ENCODE measurements around the gene IGF2BP2. TPM values are rescaled to one million over a fixed set of nuclear protein-coding genes. Genes with fewer than 3 reads are reported as not detected.
A peak's percentile ranks its signal among the peaks of the same experiment; 100 is the strongest.

IGF2BP2 gene
- total and polyA plus RNA-seq, 9 of the 15 experiments (the other 6 are each of a cell fraction or from before 2014, with no cell fraction given) = 3.2 to 59.6 (median 30.5) TPM

DNA sequence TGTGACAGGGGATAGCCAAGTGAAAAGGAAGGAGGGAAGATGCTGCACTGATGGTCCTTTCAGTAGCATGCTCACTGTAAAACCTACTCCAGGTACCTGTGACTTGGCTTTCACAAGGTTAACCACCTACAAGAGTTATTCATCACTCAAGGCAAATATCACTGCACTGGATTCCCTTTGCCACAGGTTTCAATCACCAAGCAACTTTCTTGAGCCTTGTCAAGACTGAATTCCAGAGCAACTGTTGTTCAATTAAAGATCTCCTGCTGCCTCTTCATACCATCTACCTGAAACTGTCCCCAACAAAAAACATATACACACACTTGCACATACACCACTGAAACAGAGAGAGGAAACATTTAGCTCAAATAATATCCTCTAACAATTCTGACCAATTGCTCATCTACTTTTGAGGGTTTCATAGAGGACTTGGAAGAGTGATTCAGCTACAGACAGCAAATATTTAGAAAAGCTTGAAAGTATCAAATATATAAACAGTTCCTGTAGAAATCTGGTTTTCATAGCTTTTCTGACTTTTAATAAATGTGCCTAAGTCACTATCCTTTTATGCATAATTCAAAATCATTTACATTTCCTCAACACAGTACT lies 6.5 kb downstream of the IGF2BP2 start:
- H3K4me2 ChIP-seq (ENCODE audit: insufficient read depth, low read length) = no peak overlapping the region
- no peak overlapping the region for H2AFZ ChIP-seq (ENCODE audit: low read depth, low read length)
- ChIA-PET CTCF (ENCODE audit: low intra/inter-chr PET ratio) (no interaction called here), POLR2A (no interaction called here)
- peak overlapping the region; percentile 3; the same call in 1 of the 3 replicates for H3K27ac ChIP-seq (ENCODE audit: extremely low read depth, low read depth, low read length)
- no TSS peak for BruUV-seq (replicated peaks)
- no peak overlapping the region for H3K9ac ChIP-seq (ENCODE audit: insufficient read depth in 1 of 2, low read depth in 2 of 2, low read length in 2 of 2)
- no peak for DNase-seq (ENCODE audit: extremely low read depth in 1 of 4, low spot score in 3 of 4)
- intact Hi-C loops (cut with micrococcal nuclease) (no loop called here), in situ Hi-C loops (cut with MboI) (no loop called here)
- no peaks in the 10 kb centered on the region for H4K20me1 ChIP-seq (replicated peaks; ENCODE audit: control insufficient read depth, insufficient read depth, low read length)
- no peaks in the 10 kb centered on the region for H3K9me1 ChIP-seq (ENCODE audit: control insufficient read depth, insufficient read depth, low read length)
- H3K79me2 ChIP-seq (ENCODE audit: control insufficient read depth, insufficient read depth, low read length) = peaks cover 100% of the 10 kb centered on the region
- H3K4me3 ChIP-seq = no peak overlapping the region
- no peaks in the 10 kb centered on the region; the same call in 2 of the 3 replicates for H3K36me3 ChIP-seq (ENCODE audit: control insufficient read depth, insufficient read depth, low read length)
- FAIRE-seq = no peak
- H3K4me1 ChIP-seq (replicated peaks in 1 of 2; ENCODE audit: control insufficient read depth in 2 of 2, insufficient read depth in 2 of 2, low read length in 2 of 2) = peaks cover 9 to 25% of the 10 kb centered on the region in 2 experiments
- H3K9me3 ChIP-seq (replicated peaks; ENCODE audit: control insufficient read depth, insufficient read depth, low read depth, low read length) = no peaks in the 10 kb centered on the region
- peak; percentile 23; the same call in 1 of the 2 replicates for TF ChIP-seq CTBP1 (IDR thresholded peaks at IDR 0.05; ENCODE audit: borderline replicate concordance)
- TF ChIP-seq KDM1A (IDR thresholded peaks at IDR 0.05) = peak in 1 of 2 experiments; percentile 48; a peak in 2 of 4 replicates
- no peak for TF ChIP-seq BCL6 (CRISPR knock-in tag; IDR thresholded peaks at IDR 0.05)
- ATAC-seq = no peak
- H3K27me3 ChIP-seq (ENCODE audit: control insufficient read depth in 2 of 2, insufficient read depth in 2 of 2, low read length in 2 of 2) = no peaks in the 10 kb centered on the region

- POLR2A ChIA-PET = interaction anchor here (0.6 to 1.3 kb wide), 3 partner anchors 11 to 90 kb away, joined by 3 to 5 read pairs (median 4); no protein-coding TSS in a partner anchor
- no peaks in the 10 kb centered on the region for H4K20me1 ChIP-seq (replicated peaks; ENCODE audit: control insufficient read depth, insufficient read depth, low read length)
- in situ Hi-C loops (cut with MboI) = no loop called here
- TF ChIP-seq CBX8 (IDR thresholded peaks at IDR 0.05; ENCODE audit: borderline replicate concordance, extremely low read depth, low read depth, low read length, poor library complexity, severe bottlenecking) = no peak
- TF ChIP-seq, protein P1, sequence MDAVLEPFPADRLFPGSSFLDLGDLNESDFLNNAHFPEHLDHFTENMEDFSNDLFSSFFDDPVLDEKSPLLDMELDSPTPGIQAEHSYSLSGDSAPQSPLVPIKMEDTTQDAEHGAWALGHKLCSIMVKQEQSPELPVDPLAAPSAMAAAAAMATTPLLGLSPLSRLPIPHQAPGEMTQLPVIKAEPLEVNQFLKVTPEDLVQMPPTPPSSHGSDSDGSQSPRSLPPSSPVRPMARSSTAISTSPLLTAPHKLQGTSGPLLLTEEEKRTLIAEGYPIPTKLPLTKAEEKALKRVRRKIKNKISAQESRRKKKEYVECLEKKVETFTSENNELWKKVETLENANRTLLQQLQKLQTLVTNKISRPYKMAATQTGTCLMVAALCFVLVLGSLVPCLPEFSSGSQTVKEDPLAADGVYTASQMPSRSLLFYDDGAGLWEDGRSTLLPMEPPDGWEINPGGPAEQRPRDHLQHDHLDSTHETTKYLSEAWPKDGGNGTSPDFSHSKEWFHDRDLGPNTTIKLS (IDR thresholded peaks at IDR 0.05; ENCODE audit: borderline replicate concordance, low read depth) = peak; percentile 34; the same call in 1 of the 2 replicates
- TF ChIP-seq, protein P2, sequence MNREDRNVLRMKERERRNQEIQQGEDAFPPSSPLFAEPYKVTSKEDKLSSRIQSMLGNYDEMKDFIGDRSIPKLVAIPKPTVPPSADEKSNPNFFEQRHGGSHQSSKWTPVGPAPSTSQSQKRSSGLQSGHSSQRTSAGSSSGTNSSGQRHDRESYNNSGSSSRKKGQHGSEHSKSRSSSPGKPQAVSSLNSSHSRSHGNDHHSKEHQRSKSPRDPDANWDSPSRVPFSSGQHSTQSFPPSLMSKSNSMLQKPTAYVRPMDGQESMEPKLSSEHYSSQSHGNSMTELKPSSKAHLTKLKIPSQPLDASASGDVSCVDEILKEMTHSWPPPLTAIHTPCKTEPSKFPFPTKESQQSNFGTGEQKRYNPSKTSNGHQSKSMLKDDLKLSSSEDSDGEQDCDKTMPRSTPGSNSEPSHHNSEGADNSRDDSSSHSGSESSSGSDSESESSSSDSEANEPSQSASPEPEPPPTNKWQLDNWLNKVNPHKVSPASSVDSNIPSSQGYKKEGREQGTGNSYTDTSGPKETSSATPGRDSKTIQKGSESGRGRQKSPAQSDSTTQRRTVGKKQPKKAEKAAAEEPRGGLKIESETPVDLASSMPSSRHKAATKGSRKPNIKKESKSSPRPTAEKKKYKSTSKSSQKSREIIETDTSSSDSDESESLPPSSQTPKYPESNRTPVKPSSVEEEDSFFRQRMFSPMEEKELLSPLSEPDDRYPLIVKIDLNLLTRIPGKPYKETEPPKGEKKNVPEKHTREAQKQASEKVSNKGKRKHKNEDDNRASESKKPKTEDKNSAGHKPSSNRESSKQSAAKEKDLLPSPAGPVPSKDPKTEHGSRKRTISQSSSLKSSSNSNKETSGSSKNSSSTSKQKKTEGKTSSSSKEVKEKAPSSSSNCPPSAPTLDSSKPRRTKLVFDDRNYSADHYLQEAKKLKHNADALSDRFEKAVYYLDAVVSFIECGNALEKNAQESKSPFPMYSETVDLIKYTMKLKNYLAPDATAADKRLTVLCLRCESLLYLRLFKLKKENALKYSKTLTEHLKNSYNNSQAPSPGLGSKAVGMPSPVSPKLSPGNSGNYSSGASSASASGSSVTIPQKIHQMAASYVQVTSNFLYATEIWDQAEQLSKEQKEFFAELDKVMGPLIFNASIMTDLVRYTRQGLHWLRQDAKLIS (CRISPR knock-in tag; IDR thresholded peaks at IDR 0.05) = peak; percentile 35; the same call in 1 of the 2 replicates
- TF ChIP-seq NCOA4 (IDR thresholded peaks at IDR 0.05; ENCODE audit: partially characterized antibody) = no peak
Measured at GRCh38 chr3:185815391-185816282, 9.2 kb downstream of the IGF2BP2 start.

More at GRCh38 chr3:185815391-185816282, 9.2 kb downstream of the IGF2BP2 start:
- H3K4me3 ChIP-seq = peak overlapping the region; percentile 10; the same call in 1 of the 2 replicates
- BruUV-seq (replicated peaks) = no TSS peak
- peak; percentile 92 for FAIRE-seq
- peak overlapping the region; percentile 72 to 76; a peak in 3 of 4 replicates for H3K9ac ChIP-seq (ENCODE audit: insufficient read depth in 1 of 2, low read depth in 2 of 2, low read length in 2 of 2)
- H2AFZ ChIP-seq (ENCODE audit: low read depth, low read length) = peak overlapping the region; percentile 6
- ATAC-seq = peak; percentile 61
- intact Hi-C loops (cut with micrococcal nuclease) = no loop called here
- CTCF ChIA-PET (ENCODE audit: low intra/inter-chr PET ratio) = no interaction called here
- no peaks in the 10 kb centered on the region for H3K27me3 ChIP-seq (ENCODE audit: control insufficient read depth in 2 of 2, insufficient read depth in 2 of 2, low read length in 2 of 2)
- no peaks in the 10 kb centered on the region for H3K9me1 ChIP-seq (ENCODE audit: control insufficient read depth, insufficient read depth, low read length)
- H3K4me2 ChIP-seq (ENCODE audit: insufficient read depth, low read length) = peak overlapping the region; percentile 83
- H3K36me3 ChIP-seq (ENCODE audit: control insufficient read depth, insufficient read depth, low read length) = no peaks in the 10 kb centered on the region; the same call in 2 of the 3 replicates
- WGBS (ENCODE audit: insufficient coverage, low coverage, missing lambda C conversion rate) = 2% methylated on average over 11 of the region's 11 CpGs
- peaks cover 100% of the 10 kb centered on the region for H3K79me2 ChIP-seq (ENCODE audit: control insufficient read depth, insufficient read depth, low read length)
- H3K9me3 ChIP-seq (replicated peaks; ENCODE audit: control insufficient read depth, insufficient read depth, low read depth, low read length) = no peaks in the 10 kb centered on the region
- DNase-seq (ENCODE audit: extremely low read depth in 1 of 4, low spot score in 3 of 4) = peak in 3 of 4 experiments; percentile 18 to 73 (median 59)
- H3K27ac ChIP-seq (ENCODE audit: extremely low read depth, low read depth, low read length) = peak overlapping the region; percentile 80
- H3K4me1 ChIP-seq (replicated peaks in 1 of 2; ENCODE audit: control insufficient read depth in 2 of 2, insufficient read depth in 2 of 2, low read length in 2 of 2) = peaks cover 9 to 47% of the 10 kb centered on the region in 2 experiments
